WERI-Rb-1 (cell line): ENCODE data around the gene GNB1L.

Source experiments
- DNase-seq: peaks from one replicate; pipeline ENCODE4 v3.0.0-alpha.2; 2020
- H3K27ac ChIP-seq: fragments of 250-450 bp; sonication (Bioruptor Pico); 2 replicates; pipeline ENCODE4 v1.5.1; 2020; ENCODE audit warnings: mild to moderate bottlenecking, moderate library complexity
- H3K27me3 ChIP-seq: fragments of 250-450 bp; sonication (Bioruptor Pico); 2 replicates; pipeline ENCODE4 v1.5.1; 2021; ENCODE audit warnings: mild to moderate bottlenecking, low read depth, moderate library complexity; ENCODE audit not compliant: insufficient read depth, severe bottlenecking
- H3K36me3 ChIP-seq: fragments of 250-450 bp; sonication (Bioruptor Pico); 2 replicates; pipeline ENCODE4 v1.5.1; 2020; ENCODE audit warnings: mild to moderate bottlenecking, moderate library complexity
- H3K4me3 ChIP-seq: 2 replicates; pipeline ENCODE4 v1.5.1; 2011; ENCODE audit warnings: low read depth, mild to moderate bottlenecking, control low read depth, low read length
- H3K9me3 ChIP-seq: fragments of 250-450 bp; sonication (Bioruptor Pico); 2 replicates; pipeline ENCODE4 v1.5.1; 2021; ENCODE audit warnings: mild to moderate bottlenecking, moderate library complexity; ENCODE audit not compliant: severe bottlenecking
- TF ChIP-seq, protein P1 (sequence below): IDR thresholded peaks from 2 replicates; pipeline ENCODE4 v1.5.1; 2011; ENCODE audit warnings: low read depth, mild to moderate bottlenecking, control low read depth, inconsistent platforms, low read length

GNB1L gene

GRCh38 chr22:19901577-19902244 lies 47.0 kb upstream of the GNB1L start:
- no peaks in the 10 kb centered on the region for H3K27me3 ChIP-seq
- H3K9me3 ChIP-seq = no peaks in the 10 kb centered on the region
- no peak for DNase-seq
- TF ChIP-seq, protein P1, sequence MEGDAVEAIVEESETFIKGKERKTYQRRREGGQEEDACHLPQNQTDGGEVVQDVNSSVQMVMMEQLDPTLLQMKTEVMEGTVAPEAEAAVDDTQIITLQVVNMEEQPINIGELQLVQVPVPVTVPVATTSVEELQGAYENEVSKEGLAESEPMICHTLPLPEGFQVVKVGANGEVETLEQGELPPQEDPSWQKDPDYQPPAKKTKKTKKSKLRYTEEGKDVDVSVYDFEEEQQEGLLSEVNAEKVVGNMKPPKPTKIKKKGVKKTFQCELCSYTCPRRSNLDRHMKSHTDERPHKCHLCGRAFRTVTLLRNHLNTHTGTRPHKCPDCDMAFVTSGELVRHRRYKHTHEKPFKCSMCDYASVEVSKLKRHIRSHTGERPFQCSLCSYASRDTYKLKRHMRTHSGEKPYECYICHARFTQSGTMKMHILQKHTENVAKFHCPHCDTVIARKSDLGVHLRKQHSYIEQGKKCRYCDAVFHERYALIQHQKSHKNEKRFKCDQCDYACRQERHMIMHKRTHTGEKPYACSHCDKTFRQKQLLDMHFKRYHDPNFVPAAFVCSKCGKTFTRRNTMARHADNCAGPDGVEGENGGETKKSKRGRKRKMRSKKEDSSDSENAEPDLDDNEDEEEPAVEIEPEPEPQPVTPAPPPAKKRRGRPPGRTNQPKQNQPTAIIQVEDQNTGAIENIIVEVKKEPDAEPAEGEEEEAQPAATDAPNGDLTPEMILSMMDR = no peak
- no peaks in the 10 kb centered on the region; the same call in 1 of the 2 replicates for H3K36me3 ChIP-seq
- peak overlapping the region; percentile 91 for H3K27ac ChIP-seq
- H3K4me3 ChIP-seq = no peak overlapping the region

DNA sequence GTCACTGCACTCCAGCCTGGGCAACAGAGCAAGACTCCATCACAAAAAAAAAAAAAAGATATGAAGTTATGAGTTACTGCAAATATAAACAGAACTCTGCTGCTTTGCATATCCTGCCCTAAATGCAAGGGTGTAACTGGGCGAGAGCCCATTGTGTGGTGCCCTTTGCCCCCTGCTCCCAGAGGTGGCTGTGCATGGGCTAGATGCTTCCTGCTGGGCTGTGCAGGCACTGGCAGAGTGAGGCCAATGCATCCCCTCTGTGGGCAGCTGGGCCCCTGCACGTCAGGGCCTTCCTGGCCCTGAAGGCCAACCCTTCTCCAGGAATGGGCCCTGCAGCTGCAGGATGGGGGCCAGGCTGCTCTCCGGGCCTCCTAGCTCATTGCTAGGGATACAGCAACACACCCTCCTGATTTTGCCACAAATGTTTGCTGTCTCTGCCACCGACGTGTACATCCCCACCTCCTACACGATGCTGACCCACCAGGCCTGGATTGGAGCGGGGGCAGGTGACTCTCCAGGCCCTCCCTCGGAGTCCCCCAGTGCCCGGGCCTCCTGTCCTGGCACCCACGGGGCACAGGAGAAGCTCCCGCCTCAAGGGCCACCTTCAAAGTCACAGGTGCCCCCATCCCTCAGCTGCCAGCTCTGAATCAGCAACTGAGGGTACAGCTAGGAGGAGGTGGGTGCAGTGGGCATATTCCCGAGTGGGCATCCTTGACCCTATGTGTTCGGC lies 46.2 kb upstream of the GNB1L start:
- Histone ChIP-seq H3K9me3 (no peaks in the 10 kb centered on the region), H3K27ac (no peak overlapping the region), H3K4me3 (no peak overlapping the region), H3K27me3 (no peaks in the 10 kb centered on the region), H3K36me3 (no peaks in the 10 kb centered on the region; the same call in 1 of the 2 replicates)
- DNase-seq = no peak
- TF ChIP-seq, protein P1 = no peak

GRCh38 chr22:19898831-19899567 lies 44.3 kb upstream of the GNB1L start:
- no peaks in the 10 kb centered on the region for H3K27me3 ChIP-seq
- no peaks in the 10 kb centered on the region; the same call in 1 of the 2 replicates for H3K36me3 ChIP-seq
- H3K27ac ChIP-seq = no peak overlapping the region
- TF ChIP-seq, protein P1 = no peak
- DNase-seq = no peak
- H3K4me3 ChIP-seq = no peak overlapping the region
- H3K9me3 ChIP-seq = no peaks in the 10 kb centered on the region

DNA sequence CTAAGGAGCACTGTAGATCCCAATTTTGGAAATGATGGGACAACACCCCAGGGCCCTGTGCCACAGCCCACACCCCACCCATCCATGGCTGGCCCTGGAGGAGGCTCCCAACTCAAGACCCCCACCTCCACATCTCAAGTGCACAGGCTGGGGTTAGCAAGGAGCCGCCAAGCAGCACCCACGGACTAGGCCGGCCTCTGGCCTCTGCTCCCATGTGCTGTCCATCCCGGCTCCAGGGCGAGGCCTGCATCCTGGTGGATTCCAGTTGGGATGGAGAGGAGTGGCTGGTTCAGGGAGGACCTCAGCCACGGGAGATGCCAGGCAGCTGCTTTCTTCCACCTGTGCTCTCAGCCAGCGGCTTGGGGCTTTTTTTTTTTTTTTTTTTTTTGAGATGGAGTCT lies 43.5 kb upstream of the GNB1L start:
- no peaks in the 10 kb centered on the region for H3K27me3 ChIP-seq
- no peak overlapping the region for H3K27ac ChIP-seq
- no peaks in the 10 kb centered on the region; the same call in 1 of the 2 replicates for H3K36me3 ChIP-seq
- no peaks in the 10 kb centered on the region for H3K9me3 ChIP-seq
- no peak for DNase-seq
- TF ChIP-seq, protein P1 = no peak
- no peak overlapping the region for H3K4me3 ChIP-seq

DNA sequence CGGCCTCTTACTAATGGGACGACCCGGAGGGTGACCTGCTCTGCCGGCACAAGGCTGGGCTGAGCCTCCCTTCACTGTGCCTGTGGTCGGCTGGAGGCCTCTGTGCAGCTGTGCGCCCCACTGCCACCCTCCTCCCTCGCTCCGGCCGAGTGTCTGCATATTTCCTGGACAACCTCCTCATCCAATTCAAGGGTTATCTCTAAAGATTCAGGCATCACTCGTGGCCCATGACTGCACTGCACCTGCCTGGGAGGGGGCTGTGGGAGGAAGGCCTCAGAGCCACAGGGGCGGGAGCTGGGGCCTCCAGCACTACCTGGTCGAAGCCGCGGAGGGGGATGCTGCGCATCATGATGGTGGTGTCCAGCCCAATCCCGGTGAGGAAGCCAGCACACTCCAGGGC lies 43.1 kb upstream of the GNB1L start:
- Histone ChIP-seq H3K27ac (no peak overlapping the region), H3K36me3 (no peaks in the 10 kb centered on the region; the same call in 1 of the 2 replicates), H3K9me3 (no peaks in the 10 kb centered on the region), H3K27me3 (no peaks in the 10 kb centered on the region), H3K4me3 (no peak overlapping the region)
- no peak for DNase-seq
- TF ChIP-seq, protein P1 = no peak
